IPS-NIHi7 (cell line): ENCODE results near the gene ZNF286A.
"Not testable (repeated sequence)": the region's sequence is repeated elsewhere in the genome, so short reads cannot be mapped to it uniquely, and the experiment has no call there.

Source experiments
- DNase-seq: peaks from one replicate; pipeline ENCODE4 v3.0.0; 2012; ENCODE audit warnings: mixed read lengths; ENCODE audit errors: extremely low spot score

The ZNF286A gene

GRCh38 chr17:15698967-15699366, 585 bp upstream of the ZNF286A start:
- not testable (repeated sequence) for DNase-seq

GRCh38 chr17:15699937-15700336, 385 bp downstream of the ZNF286A start:
- not testable (repeated sequence) for DNase-seq

GRCh38 chr17:15704239-15704638, 4.7 kb downstream of the ZNF286A start:
- not testable (repeated sequence) for DNase-seq

GRCh38 chr17:15704813-15705212, 5.3 kb downstream of the ZNF286A start:
- DNase-seq: not testable (repeated sequence)

- DNase-seq: not testable (repeated sequence)
Observed at GRCh38 chr17:15708879-15709278, 9.3 kb downstream of the ZNF286A start.

GRCh38 chr17:15716601-15717563, 17.3 kb downstream of the ZNF286A start:
- not testable (repeated sequence) for DNase-seq

GRCh38 chr17:15730535-15730934, 31.0 kb downstream of the ZNF286A start:
- not testable (repeated sequence) for DNase-seq

GRCh38 chr17:15731900-15732299, 32.3 kb downstream of the ZNF286A start, which contains the start of gene TBC1D26:
Gene TBC1D26, plus strand, starts transcription at chr17:15732283. Its CDS starts 3,066 bp downstream, at chr17:15735349.
- DNase-seq: not testable (repeated sequence)

GRCh38 chr17:15733174-15733789, 33.7 kb downstream of the ZNF286A start:
- DNase-seq: not testable (repeated sequence)

- DNase-seq: not testable (repeated sequence)
Observed at GRCh38 chr17:15736578-15736977, 37.0 kb downstream of the ZNF286A start.

GRCh38 chr17:15738066-15738465, 38.5 kb downstream of the ZNF286A start:
- no peak for DNase-seq

GRCh38 chr17:15739259-15739658, 39.7 kb downstream of the ZNF286A start:
- not testable (repeated sequence) for DNase-seq

- DNase-seq: not testable (repeated sequence)
Observed at GRCh38 chr17:15740041-15740440, 40.5 kb downstream of the ZNF286A start.

GRCh38 chr17:15740570-15741120, 41.1 kb downstream of the ZNF286A start:
- no peak for DNase-seq

GRCh38 chr17:15741624-15742023, 42.1 kb downstream of the ZNF286A start:
- DNase-seq: no peak

- DNase-seq: no peak
Observed at GRCh38 chr17:15742051-15742795, 42.7 kb downstream of the ZNF286A start.

GRCh38 chr17:15742921-15743320, 43.4 kb downstream of the ZNF286A start:
- no peak for DNase-seq

- DNase-seq: no peak
Observed at GRCh38 chr17:15744074-15744676, 44.6 kb downstream of the ZNF286A start.

GRCh38 chr17:15744885-15745284, 45.3 kb downstream of the ZNF286A start:
- DNase-seq: peak; percentile 42

- not testable (repeated sequence) for DNase-seq
Observed at GRCh38 chr17:15749403-15749802, 49.9 kb downstream of the ZNF286A start.
